Measurements from ENCODE around the gene CALN1.

Gene CALN1

DNA sequence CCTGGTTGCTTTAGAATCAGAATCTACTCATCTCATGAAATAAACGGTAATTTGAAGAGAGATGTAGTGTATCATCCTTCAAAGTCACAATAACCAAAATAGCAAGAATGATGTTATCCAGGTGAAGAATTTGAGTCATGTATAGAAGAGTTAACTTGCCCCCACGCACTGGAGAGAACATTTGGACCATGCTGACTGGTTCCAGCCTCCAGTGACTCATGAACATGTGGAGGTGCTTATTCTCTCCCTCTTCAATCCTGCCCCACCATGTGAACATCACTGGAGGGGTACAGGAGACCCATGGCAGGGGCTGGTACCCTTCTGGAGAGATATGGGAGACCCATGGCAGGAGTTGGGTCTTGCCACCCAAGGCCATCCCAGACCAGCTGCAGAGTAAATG, 427.8 kb downstream of the CALN1 start:
- Histone ChIP-seq H3K36me3 (replicated peaks; ENCODE audit: low read depth, low read length) (no peaks in the 10 kb centered on the region), H4K20me1 (ENCODE audit: insufficient read depth, low read length) (no peaks in the 10 kb centered on the region), H3K27me3 (ENCODE audit: low read depth, low read length) (no peaks in the 10 kb centered on the region), H3K4me1 (ENCODE audit: low read length) (no peaks in the 10 kb centered on the region), H3K9me3 (ENCODE audit: insufficient read depth, low read length) (no peaks in the 10 kb centered on the region), H3K27ac (ENCODE audit: low read length) (no peak overlapping the region), H3K4me3 (ENCODE audit: low read length) (no peak overlapping the region), H2AFZ (ENCODE audit: low read depth, low read length) (no peak overlapping the region), H3K4me2 (ENCODE audit: low read length) (no peak overlapping the region), H3K79me2 (ENCODE audit: low read length) (no peaks in the 10 kb centered on the region), H3K9ac (ENCODE audit: low read length) (no peak overlapping the region)
- TF ChIP-seq EZH2phosphoT487 (IDR thresholded peaks at IDR 0.05; ENCODE audit: low read depth): no peak
- TF ChIP-seq, protein P1, sequence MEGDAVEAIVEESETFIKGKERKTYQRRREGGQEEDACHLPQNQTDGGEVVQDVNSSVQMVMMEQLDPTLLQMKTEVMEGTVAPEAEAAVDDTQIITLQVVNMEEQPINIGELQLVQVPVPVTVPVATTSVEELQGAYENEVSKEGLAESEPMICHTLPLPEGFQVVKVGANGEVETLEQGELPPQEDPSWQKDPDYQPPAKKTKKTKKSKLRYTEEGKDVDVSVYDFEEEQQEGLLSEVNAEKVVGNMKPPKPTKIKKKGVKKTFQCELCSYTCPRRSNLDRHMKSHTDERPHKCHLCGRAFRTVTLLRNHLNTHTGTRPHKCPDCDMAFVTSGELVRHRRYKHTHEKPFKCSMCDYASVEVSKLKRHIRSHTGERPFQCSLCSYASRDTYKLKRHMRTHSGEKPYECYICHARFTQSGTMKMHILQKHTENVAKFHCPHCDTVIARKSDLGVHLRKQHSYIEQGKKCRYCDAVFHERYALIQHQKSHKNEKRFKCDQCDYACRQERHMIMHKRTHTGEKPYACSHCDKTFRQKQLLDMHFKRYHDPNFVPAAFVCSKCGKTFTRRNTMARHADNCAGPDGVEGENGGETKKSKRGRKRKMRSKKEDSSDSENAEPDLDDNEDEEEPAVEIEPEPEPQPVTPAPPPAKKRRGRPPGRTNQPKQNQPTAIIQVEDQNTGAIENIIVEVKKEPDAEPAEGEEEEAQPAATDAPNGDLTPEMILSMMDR (IDR thresholded peaks at IDR 0.05; ENCODE audit: low read depth, low read length): no peak

- Histone ChIP-seq H3K4me2 (ENCODE audit: low read length) (no peak overlapping the region), H3K27ac (ENCODE audit: low read length) (no peak overlapping the region), H3K36me3 (replicated peaks; ENCODE audit: low read depth, low read length) (no peaks in the 10 kb centered on the region), H3K79me2 (ENCODE audit: low read length) (no peaks in the 10 kb centered on the region), H3K9me3 (ENCODE audit: insufficient read depth, low read length) (no peaks in the 10 kb centered on the region), H3K4me3 (ENCODE audit: low read length) (no peak overlapping the region), H3K9ac (ENCODE audit: low read length) (no peak overlapping the region), H2AFZ (ENCODE audit: low read depth, low read length) (no peak overlapping the region), H3K4me1 (ENCODE audit: low read length) (no peaks in the 10 kb centered on the region), H3K27me3 (ENCODE audit: low read depth, low read length) (no peaks in the 10 kb centered on the region), H4K20me1 (ENCODE audit: insufficient read depth, low read length) (no peaks in the 10 kb centered on the region)
- TF ChIP-seq, protein P1 (IDR thresholded peaks at IDR 0.05; ENCODE audit: low read depth, low read length): no peak
- TF ChIP-seq EZH2phosphoT487 (IDR thresholded peaks at IDR 0.05; ENCODE audit: low read depth): no peak
These were observed 429.3 kb downstream of the CALN1 start for GRCh38 chr7:71982851-71983250.

- no peaks in the 10 kb centered on the region for H3K9me3 ChIP-seq (ENCODE audit: insufficient read depth, low read length)
- H3K79me2 ChIP-seq (ENCODE audit: low read length): no peaks in the 10 kb centered on the region
- H3K4me1 ChIP-seq (ENCODE audit: low read length): no peaks in the 10 kb centered on the region
- TF ChIP-seq EZH2phosphoT487 (IDR thresholded peaks at IDR 0.05; ENCODE audit: low read depth): no peak
- TF ChIP-seq, protein P1 (IDR thresholded peaks at IDR 0.05; ENCODE audit: low read depth, low read length): no peak
- no peaks in the 10 kb centered on the region for H3K36me3 ChIP-seq (replicated peaks; ENCODE audit: low read depth, low read length)
- no peak overlapping the region for H2AFZ ChIP-seq (ENCODE audit: low read depth, low read length)
- H3K4me2 ChIP-seq (ENCODE audit: low read length): no peak overlapping the region
- H3K27ac ChIP-seq (ENCODE audit: low read length): no peak overlapping the region
- H3K4me3 ChIP-seq (ENCODE audit: low read length): no peak overlapping the region
- no peaks in the 10 kb centered on the region for H4K20me1 ChIP-seq (ENCODE audit: insufficient read depth, low read length)
- H3K27me3 ChIP-seq (ENCODE audit: low read depth, low read length): no peaks in the 10 kb centered on the region
- H3K9ac ChIP-seq (ENCODE audit: low read length): no peak overlapping the region
These were observed 435.5 kb downstream of the CALN1 start for GRCh38 chr7:71976645-71977044.

- no peak overlapping the region for H3K27ac ChIP-seq (ENCODE audit: low read length)
- H3K4me2 ChIP-seq (ENCODE audit: low read length): no peak overlapping the region
- H3K79me2 ChIP-seq (ENCODE audit: low read length): no peaks in the 10 kb centered on the region
- no peak overlapping the region for H3K4me3 ChIP-seq (ENCODE audit: low read length)
- H3K9me3 ChIP-seq (ENCODE audit: insufficient read depth, low read length): no peaks in the 10 kb centered on the region
- no peak overlapping the region for H3K9ac ChIP-seq (ENCODE audit: low read length)
- no peaks in the 10 kb centered on the region for H3K36me3 ChIP-seq (replicated peaks; ENCODE audit: low read depth, low read length)
- no peaks in the 10 kb centered on the region for H3K4me1 ChIP-seq (ENCODE audit: low read length)
- no peak overlapping the region for H2AFZ ChIP-seq (ENCODE audit: low read depth, low read length)
- TF ChIP-seq, protein P1 (IDR thresholded peaks at IDR 0.05; ENCODE audit: low read depth, low read length): no peak
- TF ChIP-seq EZH2phosphoT487 (IDR thresholded peaks at IDR 0.05; ENCODE audit: low read depth): no peak
- H3K27me3 ChIP-seq (ENCODE audit: low read depth, low read length): no peaks in the 10 kb centered on the region
- no peaks in the 10 kb centered on the region for H4K20me1 ChIP-seq (ENCODE audit: insufficient read depth, low read length)
These were observed 437.5 kb downstream of the CALN1 start for GRCh38 chr7:71974611-71975010.
